NOMO-1 treated with DMSO at 0.1 percent for 48 hours (cell line): ENCODE results near the gene APBB2.
"Not testable (repeated sequence)": the region's sequence is repeated elsewhere in the genome, so short reads cannot be mapped to it uniquely, and the experiment has no call there.

ENCODE experiments used
- DNase-seq: peaks from one replicate; lab custom pipeline; 2025; ENCODE audit not compliant: unreplicated experiment; lab: John Stamatoyannopoulos, UW

APBB2 gene

GRCh38 chr4:40916218-40916555, 298.2 kb downstream of the APBB2 start:
- no peak for DNase-seq

- DNase-seq, result no peak
Measured at GRCh38 chr4:40915318-40916217, 298.8 kb downstream of the APBB2 start.

- DNase-seq, result peak; percentile 60
Measured at GRCh38 chr4:40912460-40913184, 301.7 kb downstream of the APBB2 start.

GRCh38 chr4:40910706-40911105, 303.6 kb downstream of the APBB2 start:
- DNase-seq, result no peak

- peak; percentile 86 for DNase-seq
Measured at GRCh38 chr4:40909363-40909876, 304.9 kb downstream of the APBB2 start.

- peak; percentile 82 for DNase-seq
Measured at GRCh38 chr4:40908702-40909362, 305.5 kb downstream of the APBB2 start.

GRCh38 chr4:40908297-40908696, 306.0 kb downstream of the APBB2 start:
- DNase-seq, result no peak

- no peak for DNase-seq
Measured at GRCh38 chr4:40905414-40905813, 308.9 kb downstream of the APBB2 start.

GRCh38 chr4:40900531-40900930, 313.8 kb downstream of the APBB2 start:
- not testable (repeated sequence) for DNase-seq

GRCh38 chr4:40897557-40898203, 316.7 kb downstream of the APBB2 start:
- peak; percentile 51 for DNase-seq

GRCh38 chr4:40890764-40891163, 323.6 kb downstream of the APBB2 start:
- no peak for DNase-seq

- DNase-seq, result no peak
Measured at GRCh38 chr4:40890199-40890598, 324.1 kb downstream of the APBB2 start.

GRCh38 chr4:40888933-40889332, 325.4 kb downstream of the APBB2 start:
- DNase-seq, result no peak

GRCh38 chr4:40887764-40888131, 326.6 kb downstream of the APBB2 start:
- peak; percentile 75 for DNase-seq

- no peak for DNase-seq
Measured at GRCh38 chr4:40886931-40887763, 327.2 kb downstream of the APBB2 start.

GRCh38 chr4:40881851-40882250, 332.5 kb downstream of the APBB2 start:
- DNase-seq, result no peak

GRCh38 chr4:40881096-40881495, 333.2 kb downstream of the APBB2 start:
- DNase-seq, result no peak

- DNase-seq, result no peak
Measured at GRCh38 chr4:40878548-40879055, 335.7 kb downstream of the APBB2 start.

GRCh38 chr4:40877081-40877480, 337.3 kb downstream of the APBB2 start:
- no peak for DNase-seq
